ENCODE data around the gene CYB5RL.
"Not testable (repeated sequence)": the region's sequence is repeated elsewhere in the genome, so short reads cannot be mapped to it uniquely, and the experiment has no call there.

CYB5RL gene

GRCh38 chr1:54199765-54200518 lies at the start of gene CYB5RL, which contains the start of gene MRPL37:
TSS of gene CYB5RL (minus strand) at chr1:54200030. CDS start at chr1:54195616, 4,414 bp downstream.
TSS of gene MRPL37 (plus strand) at chr1:54200167. CDS start at chr1:54200244, 77 bp downstream.
- in situ Hi-C loops (cut with MboI; ENCODE audit: low sequenced_read_pairs), result no loop called here

- in situ Hi-C loops (cut with MboI; ENCODE audit: low sequenced_read_pairs), result no loop called here
Observed at GRCh38 chr1:54248966-54249365, 49.1 kb upstream of the CYB5RL start.

GRCh38 chr1:54247863-54248515 lies 48.2 kb upstream of the CYB5RL start:
- in situ Hi-C loops (cut with MboI; ENCODE audit: low sequenced_read_pairs), result no loop called here

GRCh38 chr1:54246116-54246721 lies 46.4 kb upstream of the CYB5RL start:
- in situ Hi-C loops (cut with MboI; ENCODE audit: low sequenced_read_pairs), result no loop called here

GRCh38 chr1:54245501-54245900 lies 45.7 kb upstream of the CYB5RL start:
- in situ Hi-C loops (cut with MboI; ENCODE audit: low sequenced_read_pairs), result no loop called here

GRCh38 chr1:54244655-54245054 lies 44.8 kb upstream of the CYB5RL start:
- in situ Hi-C loops (cut with MboI; ENCODE audit: low sequenced_read_pairs), result no loop called here

GRCh38 chr1:54243022-54243421 lies 43.2 kb upstream of the CYB5RL start:
- in situ Hi-C loops (cut with MboI; ENCODE audit: low sequenced_read_pairs), result no loop called here

- in situ Hi-C loops (cut with MboI; ENCODE audit: low sequenced_read_pairs), result no loop called here
Observed at GRCh38 chr1:54241364-54241763, 41.5 kb upstream of the CYB5RL start.

- in situ Hi-C loops (cut with MboI; ENCODE audit: low sequenced_read_pairs), result no loop called here
Observed at GRCh38 chr1:54240741-54241335, 41.0 kb upstream of the CYB5RL start.

GRCh38 chr1:54239631-54240031 lies 39.8 kb upstream of the CYB5RL start:
- in situ Hi-C loops (cut with MboI; ENCODE audit: low sequenced_read_pairs), result no loop called here

- in situ Hi-C loops (cut with MboI; ENCODE audit: low sequenced_read_pairs), result no loop called here
Observed at GRCh38 chr1:54239035-54239383, 39.2 kb upstream of the CYB5RL start.

- in situ Hi-C loops (cut with MboI; ENCODE audit: low sequenced_read_pairs), result no loop called here
Observed at GRCh38 chr1:54238353-54239034, 38.7 kb upstream of the CYB5RL start.

GRCh38 chr1:54237586-54237985 lies 37.8 kb upstream of the CYB5RL start:
- in situ Hi-C loops (cut with MboI; ENCODE audit: low sequenced_read_pairs), result no loop called here

- in situ Hi-C loops (cut with MboI; ENCODE audit: low sequenced_read_pairs), result no loop called here
Observed at GRCh38 chr1:54234284-54234683, 34.5 kb upstream of the CYB5RL start.

- in situ Hi-C loops (cut with MboI; ENCODE audit: low sequenced_read_pairs), result not testable (repeated sequence)
Observed at GRCh38 chr1:54233196-54233595, 33.4 kb upstream of the CYB5RL start.

GRCh38 chr1:54230507-54231339 lies 30.9 kb upstream of the CYB5RL start:
- in situ Hi-C loops (cut with MboI; ENCODE audit: low sequenced_read_pairs), result no loop called here

GRCh38 chr1:54229281-54229891 lies 29.6 kb upstream of the CYB5RL start:
- in situ Hi-C loops (cut with MboI; ENCODE audit: low sequenced_read_pairs), result no loop called here

- in situ Hi-C loops (cut with MboI; ENCODE audit: low sequenced_read_pairs), result no loop called here
Observed at GRCh38 chr1:54228638-54229079, 28.8 kb upstream of the CYB5RL start.

- in situ Hi-C loops (cut with MboI; ENCODE audit: low sequenced_read_pairs), result no loop called here
Observed at GRCh38 chr1:54227891-54228310, 28.1 kb upstream of the CYB5RL start.

All from HL-60/S4 treated with retinoic acid at 250 ng/mL for 4 days and 3 days (cell line).